ENCODE measurements around the gene PAFAH1B2.

The PAFAH1B2 gene

DNA sequence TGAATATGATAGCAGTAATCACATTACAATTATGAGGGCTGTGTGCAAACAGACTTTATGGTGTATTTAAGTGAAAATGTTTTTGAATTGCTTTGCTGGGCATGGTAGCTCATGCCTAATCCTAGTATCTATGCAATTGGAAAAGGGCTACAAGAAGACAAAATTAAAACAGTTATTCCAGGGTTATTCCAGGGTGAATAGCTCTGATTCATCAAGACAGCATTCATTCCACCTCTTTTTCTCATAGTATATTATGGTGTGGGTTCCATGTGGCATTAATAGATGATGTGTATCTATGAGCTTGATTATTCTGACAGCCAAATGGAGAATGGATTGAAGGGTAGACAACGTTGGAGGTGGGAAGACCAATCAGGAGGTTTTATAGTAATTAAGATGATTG is 22.4 kb downstream of the PAFAH1B2 start:
- 0 out of 2 replicates have a peak, but pooled peaks cover 2% of the 10 kb centered on the region for H3F3A ChIP-seq (ENCODE audit: control insufficient read depth, insufficient read depth)
- H4K20me1 ChIP-seq (ENCODE audit: control insufficient read depth, insufficient read depth, low read depth, low read length) = no peaks in the 10 kb centered on the region
- no peaks in the 10 kb centered on the region for H3K9me2 ChIP-seq (replicated peaks; ENCODE audit: control insufficient read depth, low read length)
- no peak overlapping the region for H3K27ac ChIP-seq (ENCODE audit: low read depth, low read length)
- no peaks in the 10 kb centered on the region for H3K27me3 ChIP-seq (ENCODE audit: control insufficient read depth, low read length)
- no peak overlapping the region for H3K4me2 ChIP-seq (ENCODE audit: low read length)
- peaks cover 89% of the 10 kb centered on the region for H3K36me3 ChIP-seq (ENCODE audit: control insufficient read depth, low read length)
- TF ChIP-seq, protein P1, sequence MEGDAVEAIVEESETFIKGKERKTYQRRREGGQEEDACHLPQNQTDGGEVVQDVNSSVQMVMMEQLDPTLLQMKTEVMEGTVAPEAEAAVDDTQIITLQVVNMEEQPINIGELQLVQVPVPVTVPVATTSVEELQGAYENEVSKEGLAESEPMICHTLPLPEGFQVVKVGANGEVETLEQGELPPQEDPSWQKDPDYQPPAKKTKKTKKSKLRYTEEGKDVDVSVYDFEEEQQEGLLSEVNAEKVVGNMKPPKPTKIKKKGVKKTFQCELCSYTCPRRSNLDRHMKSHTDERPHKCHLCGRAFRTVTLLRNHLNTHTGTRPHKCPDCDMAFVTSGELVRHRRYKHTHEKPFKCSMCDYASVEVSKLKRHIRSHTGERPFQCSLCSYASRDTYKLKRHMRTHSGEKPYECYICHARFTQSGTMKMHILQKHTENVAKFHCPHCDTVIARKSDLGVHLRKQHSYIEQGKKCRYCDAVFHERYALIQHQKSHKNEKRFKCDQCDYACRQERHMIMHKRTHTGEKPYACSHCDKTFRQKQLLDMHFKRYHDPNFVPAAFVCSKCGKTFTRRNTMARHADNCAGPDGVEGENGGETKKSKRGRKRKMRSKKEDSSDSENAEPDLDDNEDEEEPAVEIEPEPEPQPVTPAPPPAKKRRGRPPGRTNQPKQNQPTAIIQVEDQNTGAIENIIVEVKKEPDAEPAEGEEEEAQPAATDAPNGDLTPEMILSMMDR (IDR thresholded peaks at IDR 0.05; ENCODE audit: low read depth, low read length, poor library complexity, severe bottlenecking) = no peak
- no peak for TF ChIP-seq EZH2phosphoT487 (IDR thresholded peaks at IDR 0.05; ENCODE audit: borderline replicate concordance, low read length)
- no peaks in the 10 kb centered on the region for H3K9me3 ChIP-seq (ENCODE audit: control insufficient read depth, insufficient read depth, low read length)
- H3K4me3 ChIP-seq (ENCODE audit: low read length) = no peak overlapping the region
- H3K4me1 ChIP-seq (ENCODE audit: control insufficient read depth, low read length) = no peaks in the 10 kb centered on the region
- H3K79me2 ChIP-seq (ENCODE audit: control insufficient read depth, low read length) = 0 out of 2 replicates have a peak, but pooled peaks cover 3% of the 10 kb centered on the region

DNA sequence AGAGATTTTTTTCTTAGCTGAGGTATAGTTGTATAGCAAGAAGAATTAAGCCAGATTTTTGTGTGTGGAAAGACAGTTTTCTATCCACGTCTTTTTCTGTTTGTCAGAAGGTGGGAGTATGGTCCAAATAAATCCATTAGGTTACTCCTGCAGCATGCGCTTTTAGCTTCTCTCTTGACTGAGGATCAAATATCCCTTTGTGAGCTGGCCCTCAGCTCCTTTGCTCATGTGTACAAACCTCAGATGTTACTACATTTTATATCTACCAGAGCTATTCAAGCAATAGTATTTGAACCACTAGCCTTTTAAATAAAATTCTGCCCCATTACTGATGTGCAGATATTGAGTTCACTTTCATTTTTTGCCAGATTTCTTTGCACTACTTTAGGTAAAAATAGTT is 25.6 kb downstream of the PAFAH1B2 start:
- Histone ChIP-seq H3K27ac (ENCODE audit: low read depth, low read length) (no peak overlapping the region), H3F3A (ENCODE audit: control insufficient read depth, insufficient read depth) (peaks cover 6% of the 10 kb centered on the region), H3K4me3 (ENCODE audit: low read length) (no peak overlapping the region), H3K4me2 (ENCODE audit: low read length) (no peak overlapping the region), H3K9me2 (replicated peaks; ENCODE audit: control insufficient read depth, low read length) (no peaks in the 10 kb centered on the region), H3K4me1 (ENCODE audit: control insufficient read depth, low read length) (no peaks in the 10 kb centered on the region), H3K9me3 (ENCODE audit: control insufficient read depth, insufficient read depth, low read length) (no peaks in the 10 kb centered on the region), H4K20me1 (ENCODE audit: control insufficient read depth, insufficient read depth, low read depth, low read length) (no peaks in the 10 kb centered on the region), H3K79me2 (ENCODE audit: control insufficient read depth, low read length) (no peaks in the 10 kb centered on the region), H3K36me3 (ENCODE audit: control insufficient read depth, low read length) (peaks cover 64% of the 10 kb centered on the region), H3K27me3 (ENCODE audit: control insufficient read depth, low read length) (no peaks in the 10 kb centered on the region)
- no peak for TF ChIP-seq EZH2phosphoT487 (IDR thresholded peaks at IDR 0.05; ENCODE audit: borderline replicate concordance, low read length)
- TF ChIP-seq, protein P1 (IDR thresholded peaks at IDR 0.05; ENCODE audit: low read depth, low read length, poor library complexity, severe bottlenecking) = no peak

DNA sequence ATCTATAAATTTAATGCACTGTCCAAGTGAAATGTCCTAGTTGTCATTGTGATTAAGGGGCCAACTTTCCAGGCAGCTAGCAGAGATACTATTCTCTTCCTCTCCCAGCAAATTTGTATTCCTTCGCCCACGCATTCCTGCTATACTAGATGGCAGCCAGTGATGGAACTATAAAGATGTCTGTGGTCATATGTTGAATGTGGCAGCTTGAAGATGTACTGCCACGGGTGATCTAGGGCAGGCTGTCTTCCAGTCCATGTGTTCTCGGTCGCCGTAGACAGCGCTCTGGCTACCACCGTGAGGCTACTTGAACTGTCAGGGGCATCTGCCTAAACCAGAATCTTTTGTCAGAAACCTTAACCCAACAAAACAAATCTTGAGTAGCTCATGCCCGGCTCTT is 26.1 kb downstream of the PAFAH1B2 start:
- H3K4me3 ChIP-seq (ENCODE audit: low read length) = no peak overlapping the region
- H3K36me3 ChIP-seq (ENCODE audit: control insufficient read depth, low read length) = peaks cover 62% of the 10 kb centered on the region
- H4K20me1 ChIP-seq (ENCODE audit: control insufficient read depth, insufficient read depth, low read depth, low read length) = no peaks in the 10 kb centered on the region
- peaks cover 6% of the 10 kb centered on the region for H3F3A ChIP-seq (ENCODE audit: control insufficient read depth, insufficient read depth)
- no peaks in the 10 kb centered on the region for H3K9me3 ChIP-seq (ENCODE audit: control insufficient read depth, insufficient read depth, low read length)
- H3K4me1 ChIP-seq (ENCODE audit: control insufficient read depth, low read length) = no peaks in the 10 kb centered on the region
- H3K9me2 ChIP-seq (replicated peaks; ENCODE audit: control insufficient read depth, low read length) = no peaks in the 10 kb centered on the region
- H3K4me2 ChIP-seq (ENCODE audit: low read length) = no peak overlapping the region
- no peaks in the 10 kb centered on the region for H3K27me3 ChIP-seq (ENCODE audit: control insufficient read depth, low read length)
- TF ChIP-seq EZH2phosphoT487 (IDR thresholded peaks at IDR 0.05; ENCODE audit: borderline replicate concordance, low read length) = no peak
- TF ChIP-seq, protein P1 (IDR thresholded peaks at IDR 0.05; ENCODE audit: low read depth, low read length, poor library complexity, severe bottlenecking) = no peak
- H3K79me2 ChIP-seq (ENCODE audit: control insufficient read depth, low read length) = no peaks in the 10 kb centered on the region
- H3K27ac ChIP-seq (ENCODE audit: low read depth, low read length) = no peak overlapping the region
